ENCODE measurements around the gene KCNE5. TPM values are rescaled to one million over a fixed set of nuclear protein-coding genes. Genes with fewer than 3 reads are reported as not detected.

Gene KCNE5
- total RNA-seq, 1 experiment from 2014 or later, result 0.26 TPM

DNA sequence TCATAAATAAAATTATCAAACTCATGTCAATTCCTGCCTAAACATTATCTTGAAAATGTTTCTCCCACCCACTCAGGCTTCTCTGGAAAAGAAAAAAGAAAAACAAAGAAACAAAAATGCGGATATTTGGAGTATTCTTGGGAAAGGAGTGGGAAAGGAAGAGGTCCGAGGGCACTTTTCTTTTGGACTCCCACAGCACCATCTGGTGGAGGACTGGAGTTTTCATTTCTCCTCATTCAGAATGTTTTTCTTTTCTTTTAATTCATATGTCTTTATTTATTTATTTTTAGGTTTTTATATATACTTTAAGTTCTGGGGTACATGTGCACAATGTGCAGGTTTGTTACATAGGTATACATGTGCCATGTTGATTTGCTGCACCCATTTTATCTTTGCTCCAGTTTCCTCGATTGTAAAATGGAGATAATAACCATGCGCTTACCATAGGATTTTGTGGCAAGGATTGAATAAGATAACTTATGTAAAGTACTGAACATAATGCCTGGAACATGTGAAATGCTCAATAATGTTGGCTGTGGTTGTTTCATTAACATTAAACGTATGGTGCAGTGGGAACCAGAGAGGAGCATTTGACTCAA is 8.0 kb upstream of the KCNE5 start:
- no peak for TF ChIP-seq EZH2 (IDR thresholded peaks at IDR 0.05; ENCODE audit: borderline replicate concordance, low read depth, low read length, poor library complexity, severe bottlenecking)
- TF ChIP-seq, protein P1, sequence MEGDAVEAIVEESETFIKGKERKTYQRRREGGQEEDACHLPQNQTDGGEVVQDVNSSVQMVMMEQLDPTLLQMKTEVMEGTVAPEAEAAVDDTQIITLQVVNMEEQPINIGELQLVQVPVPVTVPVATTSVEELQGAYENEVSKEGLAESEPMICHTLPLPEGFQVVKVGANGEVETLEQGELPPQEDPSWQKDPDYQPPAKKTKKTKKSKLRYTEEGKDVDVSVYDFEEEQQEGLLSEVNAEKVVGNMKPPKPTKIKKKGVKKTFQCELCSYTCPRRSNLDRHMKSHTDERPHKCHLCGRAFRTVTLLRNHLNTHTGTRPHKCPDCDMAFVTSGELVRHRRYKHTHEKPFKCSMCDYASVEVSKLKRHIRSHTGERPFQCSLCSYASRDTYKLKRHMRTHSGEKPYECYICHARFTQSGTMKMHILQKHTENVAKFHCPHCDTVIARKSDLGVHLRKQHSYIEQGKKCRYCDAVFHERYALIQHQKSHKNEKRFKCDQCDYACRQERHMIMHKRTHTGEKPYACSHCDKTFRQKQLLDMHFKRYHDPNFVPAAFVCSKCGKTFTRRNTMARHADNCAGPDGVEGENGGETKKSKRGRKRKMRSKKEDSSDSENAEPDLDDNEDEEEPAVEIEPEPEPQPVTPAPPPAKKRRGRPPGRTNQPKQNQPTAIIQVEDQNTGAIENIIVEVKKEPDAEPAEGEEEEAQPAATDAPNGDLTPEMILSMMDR (conservative IDR thresholded peaks at IDR 0.05; ENCODE audit: low read depth, low read length), result peak; percentile 65
- no peaks in the 10 kb centered on the region for H3K9me3 ChIP-seq (ENCODE audit: low read depth, low read length, poor library complexity, severe bottlenecking)
- no peaks in the 10 kb centered on the region for H3K36me3 ChIP-seq (ENCODE audit: insufficient read depth, low read length, poor library complexity, severe bottlenecking)
- peak; percentile 48 for DNase-seq (ENCODE audit: low spot score)
- H3K27ac ChIP-seq (ENCODE audit: low read depth, low read length, poor library complexity, severe bottlenecking), result no peak overlapping the region
- ChIA-PET POLR2A (ENCODE audit: low non-redundant PET) (no interaction called here), CTCF (interaction anchor here (0.9 kb wide), 1 partner anchor 258 kb away, joined by 3 read pairs; no protein-coding TSS in a partner anchor)
- BruUV-seq (replicated peaks), result no TSS peak
- intact Hi-C loops (cut with micrococcal nuclease; ENCODE audit: unreplicated experiment), result loop anchor here (1.0 to 10.0 kb wide), 2 partner anchors 148 to 938 kb away; no protein-coding TSS in a partner anchor
- no peak overlapping the region for H3K4me3 ChIP-seq (ENCODE audit: low read depth, low read length, poor library complexity, severe bottlenecking)
- H3K4me1 ChIP-seq (ENCODE audit: insufficient read depth, low read length, poor library complexity, severe bottlenecking), result no peaks in the 10 kb centered on the region
- H3K27me3 ChIP-seq (replicated peaks; ENCODE audit: insufficient read depth, low read depth, low read length, poor library complexity), result no peaks in the 10 kb centered on the region

DNA sequence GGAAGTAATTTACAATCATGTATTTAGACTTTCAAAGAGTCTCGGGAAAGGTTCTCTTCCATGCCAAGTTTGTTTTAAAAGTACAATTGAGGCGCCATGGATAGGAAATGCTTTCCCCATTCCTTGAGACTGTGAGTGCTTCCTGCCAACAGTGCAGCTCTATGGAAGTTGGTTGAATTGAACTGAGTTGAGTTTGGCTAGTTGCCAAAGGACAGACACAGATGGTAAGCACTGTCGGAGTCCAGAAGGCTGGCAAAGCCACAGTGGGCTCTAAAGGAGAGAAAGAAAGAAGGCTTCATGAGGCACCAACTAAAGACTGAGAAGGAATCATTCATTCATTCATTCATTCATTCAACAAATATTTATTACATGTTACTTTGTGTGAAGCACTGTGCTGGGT is 4.3 kb upstream of the KCNE5 start:
- H3K27me3 ChIP-seq (replicated peaks; ENCODE audit: insufficient read depth, low read depth, low read length, poor library complexity), result no peaks in the 10 kb centered on the region
- H3K9me3 ChIP-seq (ENCODE audit: low read depth, low read length, poor library complexity, severe bottlenecking), result no peaks in the 10 kb centered on the region
- ChIA-PET CTCF (no interaction called here), POLR2A (ENCODE audit: low non-redundant PET) (no interaction called here)
- no peak overlapping the region for H3K27ac ChIP-seq (ENCODE audit: low read depth, low read length, poor library complexity, severe bottlenecking)
- TF ChIP-seq, protein P1 (conservative IDR thresholded peaks at IDR 0.05; ENCODE audit: low read depth, low read length), result no peak
- no peak for TF ChIP-seq EZH2 (IDR thresholded peaks at IDR 0.05; ENCODE audit: borderline replicate concordance, low read depth, low read length, poor library complexity, severe bottlenecking)
- no peak overlapping the region for H3K4me3 ChIP-seq (ENCODE audit: low read depth, low read length, poor library complexity, severe bottlenecking)
- peak; percentile 52 for DNase-seq (ENCODE audit: low spot score)
- intact Hi-C loops (cut with micrococcal nuclease; ENCODE audit: unreplicated experiment), result no loop called here
- no peaks in the 10 kb centered on the region for H3K36me3 ChIP-seq (ENCODE audit: insufficient read depth, low read length, poor library complexity, severe bottlenecking)
- no TSS peak for BruUV-seq (replicated peaks)
- H3K4me1 ChIP-seq (ENCODE audit: insufficient read depth, low read length, poor library complexity, severe bottlenecking), result no peaks in the 10 kb centered on the region

DNA sequence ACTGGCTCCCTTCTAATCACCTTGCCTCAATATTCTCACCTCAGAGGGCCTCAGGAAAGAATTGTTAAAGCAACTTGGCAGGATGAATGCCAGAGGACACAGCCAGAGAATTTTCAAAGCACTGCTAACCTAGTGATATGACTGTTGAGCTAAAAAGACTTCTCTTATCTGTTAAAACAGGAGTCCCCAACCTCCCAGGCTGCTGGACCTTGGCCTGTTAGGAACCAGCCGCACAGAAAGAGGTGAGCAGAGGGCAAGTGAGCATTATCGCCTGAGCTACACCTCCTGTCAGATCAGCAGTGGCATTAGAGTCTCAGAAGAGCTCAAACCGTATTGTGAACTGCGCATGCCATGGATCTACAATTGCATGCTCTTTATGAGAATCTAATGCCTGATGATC is 1.7 kb upstream of the KCNE5 start:
- CTCF ChIA-PET, result no interaction called here
- no TSS peak for BruUV-seq (replicated peaks)
- TF ChIP-seq, protein P1 (conservative IDR thresholded peaks at IDR 0.05; ENCODE audit: low read depth, low read length), result no peak
- no peak for TF ChIP-seq EZH2 (IDR thresholded peaks at IDR 0.05; ENCODE audit: borderline replicate concordance, low read depth, low read length, poor library complexity, severe bottlenecking)
- no peaks in the 10 kb centered on the region for H3K9me3 ChIP-seq (ENCODE audit: low read depth, low read length, poor library complexity, severe bottlenecking)
- no peaks in the 10 kb centered on the region for H3K27me3 ChIP-seq (replicated peaks; ENCODE audit: insufficient read depth, low read depth, low read length, poor library complexity)
- intact Hi-C loops (cut with micrococcal nuclease; ENCODE audit: unreplicated experiment), result no loop called here
- H3K36me3 ChIP-seq (ENCODE audit: insufficient read depth, low read length, poor library complexity, severe bottlenecking), result no peaks in the 10 kb centered on the region
- POLR2A ChIA-PET (ENCODE audit: low non-redundant PET), result no interaction called here
- no peak for DNase-seq (ENCODE audit: low spot score)
- H3K4me3 ChIP-seq (ENCODE audit: low read depth, low read length, poor library complexity, severe bottlenecking), result no peak overlapping the region
- H3K4me1 ChIP-seq (ENCODE audit: insufficient read depth, low read length, poor library complexity, severe bottlenecking), result no peaks in the 10 kb centered on the region
- H3K27ac ChIP-seq (ENCODE audit: low read depth, low read length, poor library complexity, severe bottlenecking), result no peak overlapping the region

Data from A673 (cell line).